ENCODE measurements around the gene RPS5. TPM values are rescaled to one million over a fixed set of nuclear protein-coding genes. Genes with fewer than 3 reads are reported as not detected.
A peak's percentile ranks its signal among the peaks of the same experiment; 100 is the strongest.
"Not testable (repeated sequence)": the region's sequence is repeated elsewhere in the genome, so short reads cannot be mapped to it uniquely, and the experiment has no call there.

The RPS5 gene
- total RNA-seq, 1 donor from 2014 or later, result 571 TPM

- peak overlapping the region; percentile 78 for H3K27ac Mint-ChIP-seq (ENCODE audit: unreplicated experiment)
- H3K4me3 Mint-ChIP-seq (ENCODE audit: unreplicated experiment), result peak overlapping the region; percentile 96
- peaks cover 4% of the 10 kb centered on the region for H3K4me1 Mint-ChIP-seq (ENCODE audit: low read depth, unreplicated experiment)
- DNase-seq, result no peak
- peaks cover 15% of the 10 kb centered on the region for H3K27me3 Mint-ChIP-seq (ENCODE audit: unreplicated experiment)
- H3K36me3 Mint-ChIP-seq (ENCODE audit: unreplicated experiment), result peaks cover 47% of the 10 kb centered on the region
- H3K9me3 Mint-ChIP-seq (ENCODE audit: unreplicated experiment), result peaks cover 28% of the 10 kb centered on the region
- TF ChIP-seq CTCF (IDR thresholded peaks at IDR 0.05; ENCODE audit: partially characterized antibody, unreplicated experiment), result no peak
These were observed 53.5 kb downstream of the RPS5 start for GRCh38 chr19:58440556-58440955.

- not testable (repeated sequence) for H3K4me1 Mint-ChIP-seq (ENCODE audit: low read depth, unreplicated experiment); H3K27ac Mint-ChIP-seq (ENCODE audit: unreplicated experiment); H3K4me3 Mint-ChIP-seq (ENCODE audit: unreplicated experiment); DNase-seq
- peaks cover 12% of the 10 kb centered on the region for H3K27me3 Mint-ChIP-seq (ENCODE audit: unreplicated experiment)
- H3K36me3 Mint-ChIP-seq (ENCODE audit: unreplicated experiment), result peaks cover 29% of the 10 kb centered on the region
- peaks cover 24% of the 10 kb centered on the region for H3K9me3 Mint-ChIP-seq (ENCODE audit: unreplicated experiment)
These were observed 55.9 kb downstream of the RPS5 start for GRCh38 chr19:58442986-58443385.

Small RNAs within 50 kb of the gene (microRNA-seq; reads per million reads assigned to microRNA genes)
- gene MIR4754 (ENCODE audit: unreplicated experiment), result 4.7 reads per million, percentile 30 among the genes with 10 or more reads in this experiment

Other genes starting within 250 kb of the RPS5 start
- 14.1 TPM for gene ZNF329, start 236.5 kb upstream of the RPS5 start, total RNA-seq (ENCODE audit: unreplicated experiment)
- gene ZNF274, start 204.2 kb upstream of the RPS5 start, total RNA-seq (ENCODE audit: unreplicated experiment), result 42.7 TPM
- 46.1 TPM for gene ZNF544, start 158.4 kb upstream of the RPS5 start, total RNA-seq (ENCODE audit: unreplicated experiment)
- 24.8 TPM for gene ZNF8, start 108.3 kb upstream of the RPS5 start, total RNA-seq (ENCODE audit: unreplicated experiment)
- gene ERVK3-1, start 81.9 kb upstream of the RPS5 start, total RNA-seq (ENCODE audit: unreplicated experiment), result 56.2 TPM
- 4.9 TPM for gene ZSCAN22, start 60.3 kb upstream of the RPS5 start, total RNA-seq (ENCODE audit: unreplicated experiment)
- gene A1BG, start 33.8 kb upstream of the RPS5 start, total RNA-seq (ENCODE audit: unreplicated experiment), result 27.3 TPM
- 3.5 TPM for gene ZNF497, start 24.5 kb upstream of the RPS5 start, total RNA-seq (ENCODE audit: unreplicated experiment)
- gene ZNF837, start 6.2 kb upstream of the RPS5 start, total RNA-seq (ENCODE audit: unreplicated experiment), result 2.0 TPM
- gene RNF225, start 8.4 kb downstream of the RPS5 start, total RNA-seq (ENCODE audit: unreplicated experiment), result 0.44 TPM
- 5.8 TPM for gene ZNF584, start 21.4 kb downstream of the RPS5 start, total RNA-seq (ENCODE audit: unreplicated experiment)
- gene ZNF132, start 52.9 kb downstream of the RPS5 start, total RNA-seq (ENCODE audit: unreplicated experiment), result 4.9 TPM
- 9.9 TPM for gene ZNF324B, start 64.4 kb downstream of the RPS5 start, total RNA-seq (ENCODE audit: unreplicated experiment)
- 15.8 TPM for gene ZNF324, start 79.8 kb downstream of the RPS5 start, total RNA-seq (ENCODE audit: unreplicated experiment)
- 11.9 TPM for gene ZNF446, start 89.1 kb downstream of the RPS5 start, total RNA-seq (ENCODE audit: unreplicated experiment)
- 7.4 TPM for gene SLC27A5, start 124.7 kb downstream of the RPS5 start, total RNA-seq (ENCODE audit: unreplicated experiment)
- gene ZBTB45, start 132.5 kb downstream of the RPS5 start, total RNA-seq (ENCODE audit: unreplicated experiment), result 27.2 TPM
- 361 TPM for gene TRIM28, start 156.8 kb downstream of the RPS5 start, total RNA-seq (ENCODE audit: unreplicated experiment)
- 108 TPM for gene CHMP2A, start 167.8 kb downstream of the RPS5 start, total RNA-seq (ENCODE audit: unreplicated experiment)
- gene UBE2M, start 171.3 kb downstream of the RPS5 start, total RNA-seq (ENCODE audit: unreplicated experiment), result 118 TPM
- gene MZF1, start 186.1 kb downstream of the RPS5 start, total RNA-seq (ENCODE audit: unreplicated experiment), result 27.3 TPM

Measured in glutamatergic neuron (in vitro differentiated cells).